ENCODE data around the gene SPR.

The SPR gene

DNA sequence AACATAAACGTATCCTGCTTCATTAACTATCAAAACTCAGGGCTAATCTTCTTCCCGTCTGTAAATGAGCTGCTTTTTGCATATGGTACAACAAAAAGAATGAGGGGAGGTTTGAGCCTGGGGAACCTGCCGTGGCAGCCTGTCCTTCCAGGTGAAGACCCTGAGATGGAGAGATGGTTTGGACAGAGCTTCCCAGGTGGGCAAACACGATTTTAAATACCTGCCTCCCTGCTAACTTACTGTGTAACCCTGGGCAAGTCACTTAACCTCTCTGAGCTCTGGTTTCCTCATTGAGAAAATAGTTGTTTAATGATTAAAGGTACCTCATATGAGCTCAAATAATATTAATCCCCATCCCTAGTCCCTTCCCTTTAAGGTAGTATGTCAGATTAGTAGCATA lies 39.2 kb downstream of the SPR start:
- TF ChIP-seq, protein P1, sequence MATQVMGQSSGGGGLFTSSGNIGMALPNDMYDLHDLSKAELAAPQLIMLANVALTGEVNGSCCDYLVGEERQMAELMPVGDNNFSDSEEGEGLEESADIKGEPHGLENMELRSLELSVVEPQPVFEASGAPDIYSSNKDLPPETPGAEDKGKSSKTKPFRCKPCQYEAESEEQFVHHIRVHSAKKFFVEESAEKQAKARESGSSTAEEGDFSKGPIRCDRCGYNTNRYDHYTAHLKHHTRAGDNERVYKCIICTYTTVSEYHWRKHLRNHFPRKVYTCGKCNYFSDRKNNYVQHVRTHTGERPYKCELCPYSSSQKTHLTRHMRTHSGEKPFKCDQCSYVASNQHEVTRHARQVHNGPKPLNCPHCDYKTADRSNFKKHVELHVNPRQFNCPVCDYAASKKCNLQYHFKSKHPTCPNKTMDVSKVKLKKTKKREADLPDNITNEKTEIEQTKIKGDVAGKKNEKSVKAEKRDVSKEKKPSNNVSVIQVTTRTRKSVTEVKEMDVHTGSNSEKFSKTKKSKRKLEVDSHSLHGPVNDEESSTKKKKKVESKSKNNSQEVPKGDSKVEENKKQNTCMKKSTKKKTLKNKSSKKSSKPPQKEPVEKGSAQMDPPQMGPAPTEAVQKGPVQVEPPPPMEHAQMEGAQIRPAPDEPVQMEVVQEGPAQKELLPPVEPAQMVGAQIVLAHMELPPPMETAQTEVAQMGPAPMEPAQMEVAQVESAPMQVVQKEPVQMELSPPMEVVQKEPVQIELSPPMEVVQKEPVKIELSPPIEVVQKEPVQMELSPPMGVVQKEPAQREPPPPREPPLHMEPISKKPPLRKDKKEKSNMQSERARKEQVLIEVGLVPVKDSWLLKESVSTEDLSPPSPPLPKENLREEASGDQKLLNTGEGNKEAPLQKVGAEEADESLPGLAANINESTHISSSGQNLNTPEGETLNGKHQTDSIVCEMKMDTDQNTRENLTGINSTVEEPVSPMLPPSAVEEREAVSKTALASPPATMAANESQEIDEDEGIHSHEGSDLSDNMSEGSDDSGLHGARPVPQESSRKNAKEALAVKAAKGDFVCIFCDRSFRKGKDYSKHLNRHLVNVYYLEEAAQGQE (IDR thresholded peaks at IDR 0.05; ENCODE audit: insufficient replicate concordance, low read depth), result no peak
- TF ChIP-seq SPI1 (IDR thresholded peaks at IDR 0.05; ENCODE audit: borderline replicate concordance, low read depth) (no peak), GABPA (IDR thresholded peaks at IDR 0.05; ENCODE audit: low read depth) (no peak)
- H3K27ac ChIP-seq (replicated peaks), result no peak overlapping the region
- no peak overlapping the region for H3K4me3 ChIP-seq (replicated peaks; ENCODE audit: insufficient read depth, low read length)
- H3K27me3 ChIP-seq (ENCODE audit: insufficient read depth, poor library complexity, severe bottlenecking), result peaks cover 87% of the 10 kb centered on the region
- DNase-seq (ENCODE audit: low read depth in 1 of 2, low spot score in 1 of 2), result no peak

DNA sequence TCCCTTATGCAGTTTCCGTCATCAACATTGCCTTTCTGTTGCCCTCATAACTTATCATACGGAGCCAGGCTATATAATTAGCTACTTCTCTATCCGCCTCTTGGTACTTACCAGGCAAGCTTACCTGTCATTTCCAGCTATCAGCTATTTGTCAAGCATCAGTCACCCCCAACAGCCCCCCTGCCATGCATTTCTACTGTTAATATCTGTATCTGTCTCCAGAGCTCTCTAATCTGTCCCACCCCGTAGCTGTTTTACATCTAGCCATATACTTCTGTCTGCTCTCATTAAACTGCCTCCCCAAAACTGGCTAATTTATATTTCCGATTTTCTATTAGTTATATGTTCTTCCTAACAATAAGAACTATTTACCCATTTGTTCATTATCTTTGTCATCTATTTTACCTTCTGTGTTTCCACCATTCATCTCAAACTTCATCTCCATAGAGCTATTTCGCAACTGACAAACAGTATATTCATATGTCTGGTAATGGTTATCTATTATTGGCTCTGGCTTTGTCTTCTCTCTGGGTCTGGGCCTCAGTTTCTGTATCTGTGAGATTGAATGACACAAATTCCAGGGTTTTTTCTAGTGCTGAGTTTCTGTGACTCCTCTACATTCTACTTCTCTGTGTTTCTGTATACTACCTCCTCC lies 39.7 kb downstream of the SPR start:
- TF ChIP-seq SPI1 (IDR thresholded peaks at IDR 0.05; ENCODE audit: borderline replicate concordance, low read depth), result no peak
- TF ChIP-seq, protein P1 (IDR thresholded peaks at IDR 0.05; ENCODE audit: insufficient replicate concordance, low read depth), result no peak
- no peak for TF ChIP-seq POLR2AphosphoS5 (IDR thresholded peaks at IDR 0.05; ENCODE audit: low read depth)
- TF ChIP-seq GABPA (IDR thresholded peaks at IDR 0.05; ENCODE audit: low read depth), result no peak
- TF ChIP-seq, protein P2, sequence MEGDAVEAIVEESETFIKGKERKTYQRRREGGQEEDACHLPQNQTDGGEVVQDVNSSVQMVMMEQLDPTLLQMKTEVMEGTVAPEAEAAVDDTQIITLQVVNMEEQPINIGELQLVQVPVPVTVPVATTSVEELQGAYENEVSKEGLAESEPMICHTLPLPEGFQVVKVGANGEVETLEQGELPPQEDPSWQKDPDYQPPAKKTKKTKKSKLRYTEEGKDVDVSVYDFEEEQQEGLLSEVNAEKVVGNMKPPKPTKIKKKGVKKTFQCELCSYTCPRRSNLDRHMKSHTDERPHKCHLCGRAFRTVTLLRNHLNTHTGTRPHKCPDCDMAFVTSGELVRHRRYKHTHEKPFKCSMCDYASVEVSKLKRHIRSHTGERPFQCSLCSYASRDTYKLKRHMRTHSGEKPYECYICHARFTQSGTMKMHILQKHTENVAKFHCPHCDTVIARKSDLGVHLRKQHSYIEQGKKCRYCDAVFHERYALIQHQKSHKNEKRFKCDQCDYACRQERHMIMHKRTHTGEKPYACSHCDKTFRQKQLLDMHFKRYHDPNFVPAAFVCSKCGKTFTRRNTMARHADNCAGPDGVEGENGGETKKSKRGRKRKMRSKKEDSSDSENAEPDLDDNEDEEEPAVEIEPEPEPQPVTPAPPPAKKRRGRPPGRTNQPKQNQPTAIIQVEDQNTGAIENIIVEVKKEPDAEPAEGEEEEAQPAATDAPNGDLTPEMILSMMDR (IDR thresholded peaks at IDR 0.05; ENCODE audit: insufficient read depth, low read length), result no peak
- Histone ChIP-seq H3K27ac (replicated peaks) (no peak overlapping the region), H3K4me3 (replicated peaks; ENCODE audit: insufficient read depth, low read length) (no peak overlapping the region), H3K27me3 (ENCODE audit: insufficient read depth, poor library complexity, severe bottlenecking) (peaks cover 82% of the 10 kb centered on the region)
- no peak for DNase-seq (ENCODE audit: low read depth in 1 of 2, low spot score in 1 of 2)

DNA sequence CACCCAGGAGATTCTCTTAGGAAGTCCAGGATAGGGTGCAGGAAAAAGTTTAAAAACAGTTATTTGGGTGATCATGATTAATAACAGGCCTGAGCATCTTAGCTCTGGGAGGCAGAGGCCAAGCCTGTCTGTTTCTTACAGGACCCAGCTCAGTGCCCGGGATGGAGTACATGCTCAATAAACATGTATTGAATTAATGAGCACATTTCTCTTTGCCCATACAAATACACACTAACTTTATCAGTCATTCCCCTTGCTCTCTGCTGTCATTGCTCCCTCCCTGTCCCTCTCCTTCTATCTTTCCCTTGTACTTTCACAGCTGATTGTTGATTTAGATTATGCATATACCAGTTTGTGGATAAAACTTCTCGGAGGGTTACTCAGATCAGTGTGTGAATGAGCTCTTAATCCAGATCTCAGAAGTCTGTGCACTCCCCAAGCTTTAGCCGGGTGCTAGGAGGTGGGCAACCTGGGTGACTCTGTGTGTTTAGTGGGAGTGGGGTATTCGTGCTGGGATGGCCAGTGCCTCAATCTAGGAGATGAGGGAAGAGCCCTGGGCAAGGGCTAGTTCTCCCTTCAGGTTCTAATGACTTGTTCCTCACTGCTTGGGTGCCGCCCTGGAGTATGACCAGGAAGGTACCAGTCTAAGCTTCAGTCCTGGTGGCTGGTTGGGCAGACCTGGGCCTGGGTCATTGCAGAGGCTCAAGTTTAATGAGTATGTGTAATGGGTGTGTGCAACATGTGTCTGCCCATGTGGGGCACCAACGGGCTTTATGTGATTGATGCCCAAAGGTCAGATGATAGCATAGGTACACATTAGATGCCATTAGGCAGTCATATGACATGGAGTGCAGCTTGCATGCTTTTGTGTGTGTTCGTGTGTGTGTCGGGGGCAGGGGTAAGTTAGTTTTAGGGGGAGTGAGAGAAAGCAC lies 40.7 kb downstream of the SPR start:
- Histone ChIP-seq H3K27ac (replicated peaks) (no peak overlapping the region), H3K4me3 (replicated peaks; ENCODE audit: insufficient read depth, low read length) (no peak overlapping the region), H3K27me3 (ENCODE audit: insufficient read depth, poor library complexity, severe bottlenecking) (peaks cover 73% of the 10 kb centered on the region)
- TF ChIP-seq, protein P2 (IDR thresholded peaks at IDR 0.05; ENCODE audit: insufficient read depth, low read length), result no peak
- no peak for TF ChIP-seq SPI1 (IDR thresholded peaks at IDR 0.05; ENCODE audit: borderline replicate concordance, low read depth)
- TF ChIP-seq, protein P1 (IDR thresholded peaks at IDR 0.05; ENCODE audit: insufficient replicate concordance, low read depth), result no peak
- TF ChIP-seq POLR2AphosphoS5 (IDR thresholded peaks at IDR 0.05; ENCODE audit: low read depth), result no peak
- no peak for DNase-seq (ENCODE audit: low read depth in 1 of 2, low spot score in 1 of 2)

Data from HL-60 (cell line).